HG03060 (cell line): ENCODE measurements around the gene HSF2BP.
"Not testable (repeated sequence)": the region's sequence is repeated elsewhere in the genome, so short reads cannot be mapped to it uniquely, and the experiment has no call there.

Source experiments
- ATAC-seq: cut with Tn5 transposase; IDR thresholded peaks from one replicate; pipeline ENCODE4 v1.9.1; 2021; ENCODE audit warnings: low read depth, moderate number of reproducible peaks; ENCODE audit not compliant: unreplicated experiment

HSF2BP gene

DNA sequence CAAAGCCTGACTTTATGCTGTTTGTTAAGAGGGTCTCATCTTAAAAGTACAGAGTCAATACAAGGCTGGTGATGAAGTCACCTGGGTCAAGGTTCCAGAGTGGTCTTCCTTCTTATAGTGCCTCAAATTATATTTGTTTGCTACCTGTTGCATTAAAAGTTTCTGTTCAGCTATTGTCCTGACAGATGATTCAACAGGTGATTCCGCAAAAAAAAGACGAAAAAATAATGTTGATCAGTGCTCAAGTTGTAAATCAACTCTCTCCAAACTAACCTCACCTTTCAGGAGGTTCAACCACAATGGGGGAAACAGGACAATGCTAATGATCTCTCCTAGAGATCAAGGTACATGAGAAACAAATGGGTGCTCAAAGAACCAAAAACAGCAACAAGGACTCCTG, 35.7 kb downstream of the HSF2BP start:
- ATAC-seq, result no peak

DNA sequence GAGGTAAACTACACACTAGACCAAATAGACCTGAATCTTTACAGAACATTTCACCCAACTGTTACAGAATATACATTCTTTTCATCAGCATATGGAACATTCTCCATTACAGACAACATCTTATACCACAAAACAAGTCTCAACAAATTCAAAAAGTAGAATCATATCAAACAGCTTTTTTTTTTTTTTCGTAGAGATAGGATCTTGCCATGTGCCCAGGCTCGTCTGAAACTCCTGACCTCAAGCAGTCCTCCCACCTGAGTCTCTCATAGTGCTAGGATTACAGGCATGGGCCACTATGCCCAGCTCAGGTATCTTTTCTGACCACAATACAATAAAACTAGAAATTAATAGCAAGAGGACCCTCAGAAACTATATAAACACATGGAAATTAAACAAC, 36.5 kb downstream of the HSF2BP start:
- no peak for ATAC-seq

DNA sequence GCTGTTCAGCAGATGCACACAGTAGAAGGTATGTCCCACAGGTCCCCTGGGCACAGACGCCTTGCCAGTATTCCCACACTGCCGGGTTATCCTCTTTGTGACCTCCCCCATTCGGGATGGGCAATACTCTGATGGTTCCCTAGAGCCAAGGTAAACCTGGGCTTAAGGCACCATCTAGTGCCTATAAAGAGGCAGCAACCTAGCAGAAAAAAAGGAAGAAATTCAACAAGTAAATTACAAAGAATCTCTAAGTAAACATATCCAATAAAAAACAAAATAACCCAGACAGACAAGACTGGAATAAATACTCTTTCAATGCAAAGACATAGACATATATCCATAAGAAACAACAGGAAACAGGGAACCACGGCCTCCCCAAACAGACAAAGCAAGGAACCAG, 39.4 kb downstream of the HSF2BP start:
- no peak for ATAC-seq

DNA sequence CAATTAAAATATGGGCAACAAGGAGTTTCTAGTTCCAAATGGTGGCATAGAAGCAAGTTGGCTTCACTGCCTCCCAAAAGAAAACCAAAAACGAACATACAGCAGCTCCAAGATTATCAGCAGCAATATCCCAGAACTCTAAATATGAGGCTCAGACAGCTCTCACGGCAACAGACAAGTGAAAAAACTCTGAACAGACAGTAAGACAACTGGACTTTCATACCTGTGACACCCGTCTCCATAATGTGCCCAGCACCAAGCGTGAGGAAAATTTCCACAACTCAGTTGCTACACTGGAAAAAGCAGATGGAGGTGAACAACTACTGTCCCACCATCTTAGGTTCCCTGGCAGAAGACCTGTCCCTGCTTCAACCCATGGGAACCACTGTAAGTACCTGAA, 39.9 kb downstream of the HSF2BP start:
- ATAC-seq, result no peak

- no peak for ATAC-seq
Observed at GRCh38 chr21:43618940-43619339, 40.3 kb downstream of the HSF2BP start.

DNA sequence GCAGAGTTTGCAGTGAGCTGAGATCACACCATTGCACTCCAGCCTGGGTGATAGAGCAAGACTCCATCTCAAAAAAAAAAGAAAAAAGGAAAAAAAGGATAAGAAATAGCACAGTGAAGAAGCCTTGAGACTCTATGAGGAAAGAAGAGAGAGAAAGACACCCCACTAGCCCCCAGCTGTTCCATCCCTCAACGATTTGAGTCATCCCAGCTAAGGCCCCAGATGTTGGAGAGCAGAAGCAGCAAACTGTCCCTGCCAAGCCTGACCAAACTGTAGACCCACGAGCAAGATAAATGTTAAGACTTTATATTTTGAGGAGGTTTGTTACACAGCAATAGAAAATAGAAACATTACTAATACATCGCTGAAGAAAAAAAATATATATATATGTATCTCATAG, 42.4 kb downstream of the HSF2BP start:
- not testable (repeated sequence) for ATAC-seq

GRCh38 chr21:43614839-43615238, 44.4 kb downstream of the HSF2BP start:
- ATAC-seq, result no peak

- no peak for ATAC-seq
Observed at GRCh38 chr21:43613755-43614638, 45.3 kb downstream of the HSF2BP start.

- ATAC-seq, result no peak
Observed at GRCh38 chr21:43611598-43612369, 47.5 kb downstream of the HSF2BP start.

GRCh38 chr21:43609501-43610340, 49.6 kb downstream of the HSF2BP start:
- no peak for ATAC-seq

DNA sequence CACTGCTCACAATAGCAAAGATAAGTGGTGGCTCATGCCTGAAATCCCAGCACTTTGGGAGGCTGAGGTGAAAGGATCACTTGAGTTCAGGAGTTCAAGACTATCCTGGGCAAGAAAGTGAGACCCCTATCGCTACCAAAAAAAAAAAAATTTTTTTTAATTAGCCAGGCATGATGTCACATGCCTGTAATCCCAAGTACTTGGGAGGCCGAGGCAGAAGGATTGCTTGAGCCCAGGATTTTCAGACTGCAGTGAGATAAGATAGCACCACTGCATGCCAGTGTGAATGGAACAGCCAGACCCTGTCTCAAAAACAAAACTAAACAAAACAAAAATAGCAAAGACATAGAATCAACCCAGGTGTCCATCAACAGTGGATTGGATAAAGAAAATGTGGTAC, 50.6 kb downstream of the HSF2BP start:
- ATAC-seq, result no peak

DNA sequence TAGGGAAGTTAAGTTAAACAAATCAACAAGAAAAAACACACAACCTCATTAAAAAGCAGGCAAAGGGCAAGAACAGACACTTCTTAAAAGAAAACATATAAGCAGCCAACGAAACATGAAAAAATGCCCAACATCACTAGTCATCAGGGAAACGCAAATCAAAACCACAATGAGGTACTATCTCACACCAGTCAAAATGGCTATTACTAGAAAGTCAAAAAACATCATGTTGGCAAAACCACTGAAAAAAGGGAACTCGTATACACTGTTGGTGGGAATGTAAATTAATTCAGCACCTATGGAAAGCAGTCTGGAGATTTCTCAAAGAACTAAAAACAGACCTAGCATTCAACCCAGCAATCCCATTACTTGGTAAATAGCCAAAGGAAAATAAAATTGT, 51.1 kb downstream of the HSF2BP start:
- ATAC-seq, result no peak

- no peak for ATAC-seq
Observed at GRCh38 chr21:43605320-43606215, 53.7 kb downstream of the HSF2BP start.

GRCh38 chr21:43604505-43605204, 54.6 kb downstream of the HSF2BP start:
- no peak for ATAC-seq

DNA sequence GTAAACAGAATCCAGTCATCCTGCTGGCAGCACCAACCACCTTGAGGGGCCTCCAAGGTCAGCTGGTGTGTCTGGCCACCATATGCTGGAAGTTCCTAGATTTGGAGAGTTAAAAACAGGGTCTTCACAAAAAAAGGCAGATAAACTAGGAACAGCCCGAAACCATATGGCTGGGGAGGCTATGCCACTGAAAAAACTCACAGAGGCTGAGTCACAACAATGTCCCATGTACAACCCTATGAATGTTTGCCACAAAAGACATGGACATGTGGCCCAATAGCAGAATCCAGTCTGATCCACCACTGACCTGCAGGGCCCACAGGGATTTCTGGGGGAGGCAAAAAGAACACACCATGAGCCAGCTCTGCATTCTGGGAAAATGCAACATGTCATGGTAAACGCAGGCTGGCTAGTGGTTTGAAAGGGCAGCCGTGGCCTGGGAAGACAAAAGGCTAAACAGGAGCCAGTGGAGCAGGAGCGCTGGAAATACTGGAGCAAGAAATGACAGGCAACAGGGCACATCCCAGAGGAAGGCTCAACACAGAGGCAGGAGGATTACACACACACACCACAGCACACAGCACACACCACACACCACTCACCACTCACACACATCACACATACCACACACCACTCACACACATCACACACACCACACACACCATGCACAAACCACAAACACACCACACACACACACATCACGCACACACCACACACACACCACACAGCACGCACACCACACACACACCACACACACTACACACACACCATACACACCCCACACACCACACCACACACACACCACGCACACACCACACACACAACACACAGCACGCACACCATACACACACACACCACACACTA, 55.4 kb downstream of the HSF2BP start:
- ATAC-seq, result no peak

DNA sequence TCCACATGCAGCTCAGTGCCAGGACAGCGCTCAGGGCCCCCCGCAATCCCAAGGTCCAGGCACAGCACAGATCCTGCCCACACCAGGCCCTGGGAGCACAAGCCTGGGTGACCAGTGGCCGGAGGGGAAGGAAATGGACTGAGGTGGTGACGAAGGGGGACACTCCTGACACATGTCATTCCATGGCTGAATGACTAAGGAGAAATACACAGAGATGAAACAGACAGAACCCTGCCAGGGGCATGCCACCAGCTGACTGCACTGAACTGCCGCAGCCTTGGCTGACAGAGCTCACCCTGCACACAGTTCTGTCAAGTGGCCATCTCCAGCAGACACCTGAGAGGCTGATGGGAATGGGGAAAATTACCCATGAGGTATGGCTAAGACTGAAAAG, 56.1 kb downstream of the HSF2BP start:
- ATAC-seq, result no peak

DNA sequence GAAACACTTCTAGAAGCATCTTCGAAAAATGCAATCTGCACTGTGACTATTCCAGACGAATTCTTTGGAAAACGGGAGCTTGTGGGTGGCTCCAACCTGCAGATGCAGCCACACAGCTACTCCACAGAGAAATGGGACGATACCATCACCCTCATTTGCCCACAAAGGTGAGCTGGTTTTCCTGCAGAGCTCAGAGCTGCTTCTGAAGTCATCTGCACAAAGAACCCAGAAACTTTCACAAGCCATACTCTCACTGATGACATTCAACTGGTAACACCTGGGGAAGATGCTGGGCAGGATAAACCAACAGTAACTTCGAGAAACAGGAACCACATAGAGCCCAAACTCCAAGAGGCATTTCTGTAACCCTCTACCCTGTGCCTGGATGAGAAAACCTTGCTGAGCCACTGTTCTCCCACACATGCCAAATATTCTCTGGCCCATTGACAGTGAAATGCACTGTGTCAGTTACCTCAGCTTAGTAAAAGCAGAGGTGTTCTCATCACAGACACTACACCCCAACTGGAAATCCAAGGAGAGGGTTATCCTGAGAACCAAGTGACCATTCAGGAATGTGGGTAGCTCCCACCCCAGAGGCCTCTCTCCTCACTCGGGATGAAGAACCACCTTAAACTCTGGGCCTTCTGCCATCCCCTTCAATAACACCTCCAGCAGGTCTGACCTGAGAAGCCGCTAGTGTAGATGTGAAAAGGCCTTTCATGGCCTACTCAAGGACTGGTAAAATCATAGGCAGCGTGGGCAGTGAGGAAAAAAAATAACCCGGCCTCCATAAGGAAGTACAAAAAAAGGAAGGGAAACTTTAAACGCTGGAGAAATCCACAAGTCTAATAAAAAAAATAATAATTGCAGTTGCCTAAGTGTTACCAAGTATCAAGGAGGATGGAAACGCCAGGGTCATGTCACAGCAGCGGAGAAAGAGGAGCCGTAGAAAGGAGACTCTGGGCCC, 56.7 kb downstream of the HSF2BP start:
- ATAC-seq, result no peak
